Measurements from ENCODE around the gene HMCN1.

The HMCN1 gene

GRCh38 chr1:186057086-186057485 lies 322.9 kb downstream of the HMCN1 start:
- 0 out of 2 replicates have a peak, but pooled peaks cover 12% of the 10 kb centered on the region for H3K4me1 ChIP-seq (ENCODE audit: low read length)
- H4K20me1 ChIP-seq (ENCODE audit: insufficient read depth, low read length) = no peaks in the 10 kb centered on the region
- H3F3A ChIP-seq (ENCODE audit: insufficient read depth, low read length) = no peaks in the 10 kb centered on the region
- no peak overlapping the region for H3K4me3 ChIP-seq (ENCODE audit: low read length)
- H3K27ac ChIP-seq (ENCODE audit: low read length) = no peak overlapping the region
- TF ChIP-seq EZH2phosphoT487 (IDR thresholded peaks at IDR 0.05; ENCODE audit: low read length) (no peak), EZH2 (optimal IDR thresholded peaks at IDR 0.05; ENCODE audit: low read depth, low read length) (no peak), CTCF (IDR thresholded peaks at IDR 0.05; ENCODE audit: low read length) (no peak)
- no peaks in the 10 kb centered on the region for H3K9me2 ChIP-seq (replicated peaks; ENCODE audit: insufficient read depth, low read length)
- H3K9me3 ChIP-seq (replicated peaks; ENCODE audit: insufficient read depth, low read length) = no peaks in the 10 kb centered on the region
- H3K4me2 ChIP-seq (ENCODE audit: low read depth, low read length) = no peak overlapping the region
- no peak overlapping the region for H3K9ac ChIP-seq (ENCODE audit: low read length)
- no peaks in the 10 kb centered on the region for H3K27me3 ChIP-seq (replicated peaks; ENCODE audit: insufficient read depth, low read length)
- peak; percentile 60 for DNase-seq
- H3K36me3 ChIP-seq (replicated peaks; ENCODE audit: insufficient read depth, low read length) = no peaks in the 10 kb centered on the region
- H3K79me2 ChIP-seq (ENCODE audit: low read length) = no peaks in the 10 kb centered on the region
- no peak overlapping the region for H2AFZ ChIP-seq (ENCODE audit: low read length)

- Histone ChIP-seq H2AFZ (ENCODE audit: low read length) (no peak overlapping the region), H3K4me3 (ENCODE audit: low read length) (no peak overlapping the region), H3F3A (ENCODE audit: insufficient read depth, low read length) (no peaks in the 10 kb centered on the region), H3K9ac (ENCODE audit: low read length) (no peak overlapping the region), H3K27ac (ENCODE audit: low read length) (no peak overlapping the region), H3K4me1 (ENCODE audit: low read length) (0 out of 2 replicates have a peak, but pooled peaks cover 12% of the 10 kb centered on the region), H3K36me3 (replicated peaks; ENCODE audit: insufficient read depth, low read length) (no peaks in the 10 kb centered on the region), H3K27me3 (replicated peaks; ENCODE audit: insufficient read depth, low read length) (no peaks in the 10 kb centered on the region), H4K20me1 (ENCODE audit: insufficient read depth, low read length) (no peaks in the 10 kb centered on the region), H3K9me2 (replicated peaks; ENCODE audit: insufficient read depth, low read length) (no peaks in the 10 kb centered on the region), H3K79me2 (ENCODE audit: low read length) (no peaks in the 10 kb centered on the region), H3K9me3 (replicated peaks; ENCODE audit: insufficient read depth, low read length) (no peaks in the 10 kb centered on the region), H3K4me2 (ENCODE audit: low read depth, low read length) (no peak overlapping the region)
- no peak for TF ChIP-seq EZH2phosphoT487 (IDR thresholded peaks at IDR 0.05; ENCODE audit: low read length)
- no peak for TF ChIP-seq EZH2 (optimal IDR thresholded peaks at IDR 0.05; ENCODE audit: low read depth, low read length)
- no peak for TF ChIP-seq CTCF (IDR thresholded peaks at IDR 0.05; ENCODE audit: low read length)
- peak; percentile 15 for DNase-seq
Measured at GRCh38 chr1:186059311-186059710, 325.1 kb downstream of the HMCN1 start.

GRCh38 chr1:186059752-186060151 lies 325.6 kb downstream of the HMCN1 start:
- no peak overlapping the region for H3K4me3 ChIP-seq (ENCODE audit: low read length)
- no peak for DNase-seq
- H3F3A ChIP-seq (ENCODE audit: insufficient read depth, low read length) = no peaks in the 10 kb centered on the region
- no peak for TF ChIP-seq EZH2phosphoT487 (IDR thresholded peaks at IDR 0.05; ENCODE audit: low read length)
- H3K79me2 ChIP-seq (ENCODE audit: low read length) = no peaks in the 10 kb centered on the region
- H3K4me1 ChIP-seq (ENCODE audit: low read length) = 0 out of 2 replicates have a peak, but pooled peaks cover 12% of the 10 kb centered on the region
- no peaks in the 10 kb centered on the region for H3K27me3 ChIP-seq (replicated peaks; ENCODE audit: insufficient read depth, low read length)
- no peaks in the 10 kb centered on the region for H4K20me1 ChIP-seq (ENCODE audit: insufficient read depth, low read length)
- H3K27ac ChIP-seq (ENCODE audit: low read length) = no peak overlapping the region
- H3K4me2 ChIP-seq (ENCODE audit: low read depth, low read length) = no peak overlapping the region
- no peak overlapping the region for H3K9ac ChIP-seq (ENCODE audit: low read length)
- no peak overlapping the region for H2AFZ ChIP-seq (ENCODE audit: low read length)
- H3K36me3 ChIP-seq (replicated peaks; ENCODE audit: insufficient read depth, low read length) = no peaks in the 10 kb centered on the region
- no peaks in the 10 kb centered on the region for H3K9me2 ChIP-seq (replicated peaks; ENCODE audit: insufficient read depth, low read length)
- no peaks in the 10 kb centered on the region for H3K9me3 ChIP-seq (replicated peaks; ENCODE audit: insufficient read depth, low read length)

GRCh38 chr1:186060226-186060625 lies 326.0 kb downstream of the HMCN1 start:
- H3K36me3 ChIP-seq (replicated peaks; ENCODE audit: insufficient read depth, low read length) = no peaks in the 10 kb centered on the region
- peak; percentile 8 for DNase-seq
- no peak for TF ChIP-seq EZH2phosphoT487 (IDR thresholded peaks at IDR 0.05; ENCODE audit: low read length)
- TF ChIP-seq CTCF (IDR thresholded peaks at IDR 0.05; ENCODE audit: low read length) = no peak
- TF ChIP-seq EZH2 (optimal IDR thresholded peaks at IDR 0.05; ENCODE audit: low read depth, low read length) = no peak
- no peaks in the 10 kb centered on the region for H3K79me2 ChIP-seq (ENCODE audit: low read length)
- no peak overlapping the region for H3K27ac ChIP-seq (ENCODE audit: low read length)
- H3K9me3 ChIP-seq (replicated peaks; ENCODE audit: insufficient read depth, low read length) = no peaks in the 10 kb centered on the region
- H4K20me1 ChIP-seq (ENCODE audit: insufficient read depth, low read length) = no peaks in the 10 kb centered on the region
- 0 out of 2 replicates have a peak, but pooled peaks cover 12% of the 10 kb centered on the region for H3K4me1 ChIP-seq (ENCODE audit: low read length)
- no peak overlapping the region for H2AFZ ChIP-seq (ENCODE audit: low read length)
- no peak overlapping the region for H3K4me3 ChIP-seq (ENCODE audit: low read length)
- H3K4me2 ChIP-seq (ENCODE audit: low read depth, low read length) = peak overlapping the region; percentile 7; the same call in 1 of the 2 replicates
- no peak overlapping the region for H3K9ac ChIP-seq (ENCODE audit: low read length)
- no peaks in the 10 kb centered on the region for H3K27me3 ChIP-seq (replicated peaks; ENCODE audit: insufficient read depth, low read length)
- H3F3A ChIP-seq (ENCODE audit: insufficient read depth, low read length) = no peaks in the 10 kb centered on the region
- no peaks in the 10 kb centered on the region for H3K9me2 ChIP-seq (replicated peaks; ENCODE audit: insufficient read depth, low read length)
